Endothelial cell of umbilical vein (primary cell): ENCODE measurements around the gene GLRB. TPM values are rescaled to one million over a fixed set of nuclear protein-coding genes. Genes with fewer than 3 reads are reported as not detected.
A peak's percentile ranks its signal among the peaks of the same experiment; 100 is the strongest.
"Not testable (repeated sequence)": the region's sequence is repeated elsewhere in the genome, so short reads cannot be mapped to it uniquely, and the experiment has no call there.

ENCODE experiments used
- BruUV-seq: library from RNA; stranded (reverse); fragments of 400-500 nt; replicated peaks from 2 replicates; lab custom pipeline; 2021; lab: Mats Ljungman, UMichigan
- CTCF ChIA-PET: fragments of 300-600, 350-600 bp; sonication (Branson Sonifier 250); formaldehyde crosslinking; loops from one replicate; lab custom pipeline; 2021; ENCODE audit warnings: antibody characterized with exemption, inconsistent platforms; lab: Charles Lee
- POLR2A ChIA-PET: fragments of 300-600, 350-600 bp; sonication (Branson Sonifier 250); formaldehyde crosslinking; loops from one replicate; lab custom pipeline; 2021; ENCODE audit warnings: antibody characterized with exemption, inconsistent platforms; lab: Charles Lee
- DNase-seq: peaks from one replicate; pipeline ENCODE4 v3.0.0-alpha.2; 2011; ENCODE audit warnings: low read depth, low spot score
- FAIRE-seq: peaks from 2 replicates; lab custom pipeline; 2011; peaks lifted over from hg19 to GRCh38; lab: Jason Lieb, UNC
- H2AFZ ChIP-seq: 2 replicates; pipeline ENCODE4 v1.6.0; 2012; ENCODE audit warnings: low read depth, low read length, control low read depth, inconsistent platforms
- H3K27ac ChIP-seq: 2 replicates; pipeline ENCODE4 v1.5.1; 2011; ENCODE audit warnings: low read depth, mild to moderate bottlenecking, control low read depth, low read length, moderate library complexity; ENCODE audit not compliant: insufficient read depth
- H3K27me3 ChIP-seq, 2 experiments: 2 replicates each; pipeline versions ENCODE4 v1.6.0 to v1.6.1; 2011; ENCODE audit warnings: low read length in 2 of 2, mixed read lengths in 1 of 2; ENCODE audit not compliant: control insufficient read depth in 2 of 2, insufficient read depth in 2 of 2
- H3K36me3 ChIP-seq, 2 experiments: 2 replicates in 1 of 2; 3 replicates in 1 of 2; pipeline ENCODE4 v1.5.1; 2011; ENCODE audit warnings: low read length in 2 of 2, mild to moderate bottlenecking in 1 of 2, moderate library complexity in 1 of 2; ENCODE audit not compliant: control insufficient read depth in 2 of 2, insufficient read depth in 2 of 2; ENCODE audit errors: extremely low read depth in 1 of 2
- H3K4me1 ChIP-seq: 3 replicates; pipeline ENCODE4 v1.5.1; 2011; ENCODE audit warnings: mild to moderate bottlenecking, low read length; ENCODE audit not compliant: control insufficient read depth, insufficient read depth; ENCODE audit errors: extremely low read depth
- H3K4me2 ChIP-seq: 2 replicates; pipeline ENCODE4 v1.6.1; 2011; ENCODE audit warnings: low read length, control low read depth, mixed read lengths; ENCODE audit not compliant: insufficient read depth
- H3K4me3 ChIP-seq, 3 experiments: fragments of 200-600 bp in 1 of 3; sonication (generic), shearing (Covaris generic) in 1 of 3; replicated peaks in 1 of 3; 2 replicates each; pipeline ENCODE4 v1.5.1; 2011 to 2016; ENCODE audit warnings: control low read depth in 3 of 3, low read length in 3 of 3, mild to moderate bottlenecking in 2 of 3, inconsistent platforms in 1 of 3, low read depth in 1 of 3, moderate library complexity in 1 of 3; ENCODE audit not compliant: insufficient read depth in 1 of 3
- H3K79me2 ChIP-seq: 2 replicates; pipeline ENCODE4 v1.6.0; 2012; ENCODE audit warnings: low read length, inconsistent platforms; ENCODE audit not compliant: control insufficient read depth, insufficient read depth
- H3K9ac ChIP-seq: replicated peaks from 2 replicates; pipeline ENCODE3; 2011; ENCODE audit warnings: low read length, control low read depth; ENCODE audit not compliant: insufficient read depth; ENCODE audit errors: extremely low read depth
- H3K9me1 ChIP-seq: replicated peaks from 3 replicates; pipeline ENCODE4 v1.6.0; 2011; ENCODE audit warnings: mild to moderate bottlenecking, low read length; ENCODE audit not compliant: control insufficient read depth, insufficient read depth; ENCODE audit errors: extremely low read depth
- H3K9me3 ChIP-seq: replicated peaks from 2 replicates; pipeline ENCODE4 v1.5.1; 2012; ENCODE audit warnings: low read length, inconsistent platforms; ENCODE audit not compliant: control insufficient read depth, insufficient read depth
- H4K20me1 ChIP-seq: replicated peaks from 2 replicates; pipeline ENCODE3; 2011; ENCODE audit warnings: mild to moderate bottlenecking, low read length; ENCODE audit not compliant: control insufficient read depth, insufficient read depth; ENCODE audit errors: extremely low read depth
- EZH2 ChIP-seq: IDR thresholded peaks from 2 replicates; pipeline ENCODE4 v1.6.1; 2012; ENCODE audit warnings: borderline replicate concordance, low read depth, mild to moderate bottlenecking, moderate library complexity, low read length, inconsistent platforms; ENCODE audit not compliant: severe bottlenecking
- FOS ChIP-seq: IDR thresholded peaks from 2 replicates; pipeline ENCODE4 v1.6.1; 2011; ENCODE audit warnings: mild to moderate bottlenecking, low read length, moderate library complexity, borderline replicate concordance; ENCODE audit not compliant: insufficient read depth
- GATA2 ChIP-seq: IDR thresholded peaks from 2 replicates; pipeline ENCODE4 v1.7.0; 2011; ENCODE audit warnings: low read depth, mild to moderate bottlenecking, moderate library complexity, mixed read lengths, low read length; ENCODE audit not compliant: insufficient read length, insufficient read depth
- JUN ChIP-seq: IDR thresholded peaks from 2 replicates; pipeline ENCODE4 v1.6.1; 2011; ENCODE audit warnings: borderline replicate concordance, low read depth; ENCODE audit not compliant: insufficient read length, insufficient read depth
- MYC ChIP-seq: IDR thresholded peaks from one replicate; pipeline ENCODE4 v1.6.1; 2011; ENCODE audit warnings: mild to moderate bottlenecking, low read depth, low read length
- POLR2A ChIP-seq: IDR thresholded peaks from 2 replicates; pipeline ENCODE4 v1.6.1; 2012; ENCODE audit warnings: low read depth, mild to moderate bottlenecking, control low read depth, low read length
- POLR2AphosphoS5 ChIP-seq: IDR thresholded peaks from 2 replicates; pipeline ENCODE4 v1.6.1; 2012; ENCODE audit warnings: low read depth, mild to moderate bottlenecking, control low read depth, low read length, moderate library complexity; ENCODE audit not compliant: insufficient read depth
- dilution Hi-C: fragments of 300-500 bp; cut with MboI; formaldehyde crosslinking; loops from one replicate; pipeline ENCODE4 v1.15.0; 2019; ENCODE audit warnings: low sequenced_read_pairs; ENCODE audit not compliant: extremely low pct_ligation_motif_present
- intact Hi-C: fragments of 100-400 bp; cut with micrococcal nuclease; formaldehyde crosslinking; loops from one replicate; pipeline ENCODE4 v1.10.0; 2022
- polyA plus RNA-seq, 4 experiments: library from polyadenylated mRNA; depleted of rRNA in 3 of 4; stranded (reverse) in 3 of 4; unstranded in 1 of 4; fragments of >200 nt; gene quantifications; 2 replicates each; pipeline versions ENCODE4 v1.2.1 to v1.2.3, GENCODE V29; 2011 to 2012; ENCODE audit warnings: missing spikeins in 1 of 4
- total RNA-seq: library from RNA; stranded (reverse); gene quantifications from 2 replicates; pipeline ENCODE4 v1.2.3, GENCODE V29; 2021
- TF ChIP-seq, protein P1 (sequence below): IDR thresholded peaks from 2 replicates; pipeline ENCODE4 v1.6.1; 2011; ENCODE audit not compliant: insufficient read depth, insufficient read length
- TF ChIP-seq, protein P2 (sequence below), 2 donors: IDR thresholded peaks; 1 replicate in 1 of 2; 2 replicates in 1 of 2; pipeline ENCODE4 v1.5.1; 2011; ENCODE audit warnings: low read length in 2 of 2, mild to moderate bottlenecking in 2 of 2, moderate library complexity in 2 of 2, control low read depth in 1 of 2, inconsistent platforms in 1 of 2, low read depth in 1 of 2; ENCODE audit not compliant: insufficient read depth in 1 of 2; ENCODE audit errors: extremely low read depth in 1 of 2

The GLRB gene
- total and polyA plus RNA-seq, 2 donors (not counting 3 experiments of a cell fraction or from before 2014, with no cell fraction given): 3.8 to 5.7 TPM

DNA sequence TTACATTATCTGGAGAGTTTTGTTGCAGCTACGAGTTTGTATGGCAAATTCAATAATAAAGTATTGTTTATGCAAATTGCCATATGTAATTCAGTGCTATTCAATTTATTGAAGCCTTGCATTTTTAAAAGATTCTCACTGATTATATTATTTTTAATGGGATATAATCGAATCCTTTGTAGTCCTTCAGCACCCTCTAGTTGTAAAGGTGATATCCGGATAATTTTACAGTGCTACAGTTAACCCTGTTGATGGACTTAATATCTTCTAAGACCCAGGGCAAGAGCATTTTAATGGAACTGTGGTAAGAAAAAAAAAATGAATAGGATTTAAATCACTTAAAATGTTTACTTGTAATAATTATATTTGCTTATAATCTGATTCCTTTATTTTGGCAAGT lies 96.1 kb downstream of the GLRB start:
- H3K9me3 ChIP-seq: no peaks in the 10 kb centered on the region
- no peak overlapping the region for H3K4me3 ChIP-seq
- dilution Hi-C loops: no loop called here
- ChIA-PET CTCF (interaction anchor here (0.7 to 2.2 kb wide), 5 partner anchors 32 to 696 kb away, joined by 3 to 16 read pairs (median 4); partner anchors contain the start of gene PDGFC), POLR2A (no interaction called here)
- no TSS peak for BruUV-seq
- no peak overlapping the region for H3K9ac ChIP-seq
- no peaks in the 10 kb centered on the region for H4K20me1 ChIP-seq
- H3K27me3 ChIP-seq: no peaks in the 10 kb centered on the region
- intact Hi-C loops: no loop called here
- no peaks in the 10 kb centered on the region for H3K9me1 ChIP-seq
- H3K4me1 ChIP-seq: no peaks in the 10 kb centered on the region
- no peaks in the 10 kb centered on the region for H3K79me2 ChIP-seq
- FAIRE-seq (no peak), DNase-seq (peak; percentile 22)
- no peak overlapping the region for H3K27ac ChIP-seq
- H3K36me3 ChIP-seq: no peaks in the 10 kb centered on the region
- TF ChIP-seq EZH2: no peak
- no peak for TF ChIP-seq POLR2A
- TF ChIP-seq POLR2AphosphoS5: no peak
- no peak for TF ChIP-seq MYC
- TF ChIP-seq, protein P1, sequence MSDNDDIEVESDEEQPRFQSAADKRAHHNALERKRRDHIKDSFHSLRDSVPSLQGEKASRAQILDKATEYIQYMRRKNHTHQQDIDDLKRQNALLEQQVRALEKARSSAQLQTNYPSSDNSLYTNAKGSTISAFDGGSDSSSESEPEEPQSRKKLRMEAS: no peak
- TF ChIP-seq, protein P2, sequence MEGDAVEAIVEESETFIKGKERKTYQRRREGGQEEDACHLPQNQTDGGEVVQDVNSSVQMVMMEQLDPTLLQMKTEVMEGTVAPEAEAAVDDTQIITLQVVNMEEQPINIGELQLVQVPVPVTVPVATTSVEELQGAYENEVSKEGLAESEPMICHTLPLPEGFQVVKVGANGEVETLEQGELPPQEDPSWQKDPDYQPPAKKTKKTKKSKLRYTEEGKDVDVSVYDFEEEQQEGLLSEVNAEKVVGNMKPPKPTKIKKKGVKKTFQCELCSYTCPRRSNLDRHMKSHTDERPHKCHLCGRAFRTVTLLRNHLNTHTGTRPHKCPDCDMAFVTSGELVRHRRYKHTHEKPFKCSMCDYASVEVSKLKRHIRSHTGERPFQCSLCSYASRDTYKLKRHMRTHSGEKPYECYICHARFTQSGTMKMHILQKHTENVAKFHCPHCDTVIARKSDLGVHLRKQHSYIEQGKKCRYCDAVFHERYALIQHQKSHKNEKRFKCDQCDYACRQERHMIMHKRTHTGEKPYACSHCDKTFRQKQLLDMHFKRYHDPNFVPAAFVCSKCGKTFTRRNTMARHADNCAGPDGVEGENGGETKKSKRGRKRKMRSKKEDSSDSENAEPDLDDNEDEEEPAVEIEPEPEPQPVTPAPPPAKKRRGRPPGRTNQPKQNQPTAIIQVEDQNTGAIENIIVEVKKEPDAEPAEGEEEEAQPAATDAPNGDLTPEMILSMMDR (IDR thresholded peaks at IDR 0.05; ENCODE audit: extremely low read depth in 1 of 2, insufficient read depth in 1 of 2, low read depth in 1 of 2, low read length in 2 of 2): no peak
- no peak for TF ChIP-seq JUN
- TF ChIP-seq FOS: no peak
- TF ChIP-seq GATA2: no peak
- H3K4me2 ChIP-seq: no peak overlapping the region
- no peak overlapping the region for H2AFZ ChIP-seq

DNA sequence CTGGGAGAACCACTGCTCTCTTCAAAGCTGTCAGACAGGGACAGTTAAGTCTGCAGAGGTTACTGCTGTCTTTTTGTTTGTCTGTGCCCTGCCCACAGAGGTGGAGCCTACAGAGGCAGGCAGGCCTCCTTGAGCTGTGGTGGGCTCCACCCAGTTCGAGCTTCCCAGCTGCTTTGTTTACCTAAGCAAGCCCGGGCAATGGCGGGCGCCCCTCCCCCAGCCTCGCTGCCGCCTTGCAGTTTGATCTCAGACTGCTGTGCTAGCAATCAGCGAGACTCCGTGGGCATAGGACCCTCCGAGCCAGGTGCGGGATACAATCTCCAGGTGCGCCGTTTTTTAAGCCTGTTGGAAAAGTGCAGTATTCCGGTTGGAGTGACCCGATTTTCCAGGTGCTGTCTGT lies 104.3 kb downstream of the GLRB start:
- H3K27me3 ChIP-seq, dilution Hi-C loops, H3K4me3 ChIP-seq, H3K79me2 ChIP-seq, POLR2A ChIA-PET, H2AFZ ChIP-seq, H3K36me3 ChIP-seq, intact Hi-C loops, H3K9me1 ChIP-seq, H3K9me3 ChIP-seq, H4K20me1 ChIP-seq, H3K4me1 ChIP-seq, CTCF ChIA-PET, DNase-seq, BruUV-seq, FAIRE-seq, H3K27ac ChIP-seq, H3K9ac ChIP-seq, H3K4me2 ChIP-seq: not testable (repeated sequence)
